Left cardiac atrium (tissue), 4 donors: ENCODE measurements around the gene RHOJ. TPM values are rescaled to one million over a fixed set of nuclear protein-coding genes. Genes with fewer than 3 reads are reported as not detected.
"Not testable (repeated sequence)": the region's sequence is repeated elsewhere in the genome, so short reads cannot be mapped to it uniquely, and the experiment has no call there.

Experiments
- ATAC-seq, 2 donors: fragments of 200-7000 bp; cut with Tn5 transposase; one replicate each; pipeline ENCODE4 v1.9.1; 2020; ENCODE audit warnings: mild to moderate bottlenecking in 2 of 2, moderate library complexity in 2 of 2
- DNase-seq: peaks from one replicate; pipeline ENCODE4 v3.0.0-alpha.2; 2020
- intact Hi-C, 2 donors: fragments of 100-400 bp; cut with DNase I; formaldehyde crosslinking; loops; one replicate each; pipeline versions ENCODE4 v1.14.1 to v1.15.1; 2022 to 2023
- total RNA-seq, 2 donors: library from RNA; stranded (reverse); fragmentation: NEBNext Ultra II Directional; extraction: Animal tissue kit (Norgen Biotek cat#: 25700); gene quantifications; one replicate each; pipeline ENCODE4 v1.2.1, GENCODE V29; 2021
- donor health status: DM: no; HTN: yes; CAD: no.
- donor health status: DM: no; HTN: yes; CAD: no; lungs with severe emphysema.
- donor health status: DM: yes; HTN: yes; CAD: no.
- donor health status: Dilated cardiomyopathy.

RHOJ gene
- total RNA-seq, 2 donors from 2014 or later: 19.5 to 27.1 TPM

DNA sequence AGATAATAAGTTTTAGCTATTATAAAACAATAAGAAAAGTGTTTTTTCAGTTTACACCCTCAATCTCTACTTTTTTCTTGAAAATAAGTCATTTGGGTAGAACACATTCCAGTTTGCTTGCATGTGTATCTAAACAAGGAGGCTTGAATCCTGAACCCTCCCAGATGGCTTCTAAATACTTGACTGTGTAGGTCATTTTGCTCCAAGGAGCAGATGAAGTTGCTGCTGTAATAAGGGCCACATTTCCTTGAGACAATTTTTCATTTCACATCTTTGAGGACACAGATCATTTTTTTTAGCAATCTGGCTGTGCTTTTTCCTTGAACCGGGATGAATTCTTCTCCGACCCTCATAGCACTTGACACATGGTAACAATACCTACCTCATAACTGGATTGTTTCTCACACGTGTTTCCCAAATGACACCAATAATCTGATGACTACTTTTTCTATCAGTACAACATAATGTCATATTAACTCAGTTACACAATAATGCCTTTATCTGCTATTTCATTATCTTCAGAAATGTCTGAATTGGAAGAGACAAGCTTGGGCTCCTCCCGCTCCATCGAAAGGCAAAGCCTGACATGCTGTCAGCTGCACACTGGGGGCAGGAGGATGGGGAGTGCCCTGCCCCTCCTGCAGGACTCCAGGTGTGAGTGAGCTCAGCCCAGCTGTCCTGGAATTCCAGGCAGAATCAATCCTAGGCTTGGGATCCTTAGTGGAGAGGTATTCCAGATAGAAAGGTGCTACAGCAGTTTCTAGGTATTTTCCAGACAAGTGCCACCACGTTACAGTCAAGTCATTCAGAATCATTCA, 83.6 kb downstream of the RHOJ start:
- no peak for DNase-seq
- intact Hi-C loops: no loop called here
- no peak for ATAC-seq

- intact Hi-C loops: no loop called here
- ATAC-seq (no peak), DNase-seq (no peak)
Observed at GRCh38 chr14:63288853-63289252, 84.6 kb downstream of the RHOJ start.

- DNase-seq (no peak), ATAC-seq (peak in 1 of 2 donors; percentile 19)
- intact Hi-C loops: no loop called here
Observed at GRCh38 chr14:63290741-63291430, 86.6 kb downstream of the RHOJ start.

- DNase-seq: no peak
- ATAC-seq: no peak
- intact Hi-C loops: no loop called here
Observed at GRCh38 chr14:63292805-63293204, 88.6 kb downstream of the RHOJ start.

DNA sequence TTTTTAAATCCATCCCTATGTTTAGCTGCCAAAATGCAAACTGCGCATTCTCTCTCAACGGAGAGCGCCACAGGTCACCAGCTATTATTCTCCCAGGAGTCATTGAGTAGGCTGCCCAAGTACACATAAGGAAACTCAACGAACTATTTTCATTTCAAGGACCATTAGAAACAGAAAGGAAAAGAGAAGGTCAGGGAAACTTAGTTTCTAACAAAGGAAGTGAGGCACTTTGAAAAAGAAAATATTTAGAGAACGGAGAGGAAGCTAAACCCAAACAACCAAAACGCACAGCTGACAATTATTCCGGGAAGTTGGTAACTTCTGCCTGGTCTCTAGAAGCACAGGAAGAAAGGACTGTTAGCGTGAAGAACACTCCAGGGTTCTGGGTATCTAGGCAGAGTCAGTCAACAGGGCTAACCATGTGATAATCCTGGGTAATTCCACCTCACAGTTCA, 91.0 kb downstream of the RHOJ start:
- DNase-seq: no peak
- ATAC-seq: no peak
- intact Hi-C loops: no loop called here

DNA sequence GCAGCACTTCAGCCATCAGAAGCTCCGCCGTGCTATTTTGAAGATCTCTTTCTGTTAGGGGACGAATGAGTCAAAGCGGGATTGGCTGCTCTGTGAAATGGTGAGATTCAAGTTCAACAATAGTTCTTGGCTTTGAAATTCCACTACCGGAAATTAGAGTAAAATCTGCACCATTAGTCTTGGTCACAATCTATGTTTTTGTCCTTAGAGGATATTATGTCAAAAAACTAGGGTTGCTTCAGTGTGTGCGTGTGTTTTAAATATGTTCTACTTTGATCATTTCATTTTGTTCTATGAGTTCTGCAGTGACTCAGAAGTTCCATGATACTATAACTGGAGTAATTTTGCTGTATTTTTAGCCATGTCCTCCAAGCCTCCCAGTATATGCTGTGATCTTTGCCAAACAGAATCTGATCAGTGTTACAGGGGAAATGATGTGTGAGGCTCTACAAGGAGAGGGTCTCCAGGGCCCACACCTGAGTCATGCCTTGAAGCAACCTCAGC, 91.9 kb downstream of the RHOJ start:
- peak in 1 of 2 donors; percentile 40 for ATAC-seq
- no peak for DNase-seq
- intact Hi-C loops: no loop called here

DNA sequence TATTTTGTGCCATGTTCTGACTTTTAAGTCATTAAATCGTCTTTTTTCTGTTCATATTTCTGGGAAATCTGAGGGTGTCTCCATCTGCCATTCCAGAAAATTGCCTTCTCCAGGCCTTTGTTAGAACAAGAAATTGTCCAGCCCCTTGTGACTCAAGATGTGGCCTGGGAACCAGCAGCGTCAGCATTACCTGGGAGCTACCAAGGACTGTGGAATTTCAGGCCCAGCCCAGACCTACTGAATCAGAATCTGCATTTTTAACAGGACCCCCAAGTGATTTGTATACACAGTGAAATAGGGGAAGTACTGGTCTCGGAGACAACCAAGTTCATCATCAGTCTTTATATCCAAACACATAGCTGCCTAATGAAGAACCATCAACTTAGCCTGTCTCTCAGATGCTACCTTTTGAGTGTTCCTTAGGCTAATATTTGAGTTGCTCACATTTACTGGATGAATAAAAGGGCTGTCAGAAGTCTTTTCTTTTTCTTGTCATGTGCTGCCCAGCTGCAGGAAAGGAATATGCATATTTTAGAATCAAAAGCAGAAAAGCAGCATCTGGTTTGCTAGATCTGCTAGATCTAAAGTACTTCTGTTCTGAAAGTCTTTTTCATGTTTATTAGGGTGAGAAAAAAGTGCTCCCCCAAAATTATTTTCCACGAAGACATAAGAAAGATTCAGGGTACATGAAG, 93.3 kb downstream of the RHOJ start:
- intact Hi-C loops: no loop called here
- no peak for DNase-seq
- no peak for ATAC-seq

DNA sequence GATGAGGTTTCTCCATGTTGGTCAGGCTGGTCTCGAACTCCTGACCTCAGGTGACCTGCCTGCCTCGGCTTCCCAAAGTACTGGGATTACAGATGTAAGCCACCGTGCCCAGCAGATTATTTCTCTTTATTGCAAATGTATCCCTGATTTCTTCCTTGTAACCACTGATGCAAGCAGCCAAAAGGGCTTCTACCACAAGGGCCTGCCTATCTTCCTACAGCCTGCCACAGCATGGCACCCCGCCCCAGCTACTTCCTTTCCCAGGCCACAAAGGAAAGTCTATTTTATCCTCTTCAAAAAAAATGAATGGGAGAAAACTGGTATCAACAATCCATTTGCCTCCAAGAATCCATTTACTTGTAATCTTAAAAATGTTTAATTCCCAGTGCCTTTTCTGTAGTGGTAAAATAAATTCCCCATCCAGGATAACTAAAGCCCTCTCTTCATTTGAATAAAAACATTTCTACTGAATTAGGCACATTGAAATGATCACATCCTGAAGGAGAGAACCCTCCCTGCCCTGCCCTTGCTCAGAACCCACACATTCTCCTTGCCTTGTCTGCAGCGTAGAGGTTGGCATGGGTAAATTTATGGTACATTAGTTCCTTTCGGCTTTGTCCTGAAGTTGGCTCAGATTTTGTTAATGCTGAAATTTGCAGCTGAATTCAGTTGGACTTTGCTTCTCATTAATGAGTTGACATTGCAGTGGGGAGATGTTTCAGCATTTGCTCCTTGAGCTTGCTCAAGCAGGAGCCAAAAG, 95.3 kb downstream of the RHOJ start:
- DNase-seq (no peak), ATAC-seq (no peak)
- intact Hi-C loops: no loop called here

- peak in 1 of 2 donors; percentile 23 for ATAC-seq
- DNase-seq: no peak
- intact Hi-C loops: no loop called here
Observed at GRCh38 chr14:63300854-63301253, 96.6 kb downstream of the RHOJ start.

DNA sequence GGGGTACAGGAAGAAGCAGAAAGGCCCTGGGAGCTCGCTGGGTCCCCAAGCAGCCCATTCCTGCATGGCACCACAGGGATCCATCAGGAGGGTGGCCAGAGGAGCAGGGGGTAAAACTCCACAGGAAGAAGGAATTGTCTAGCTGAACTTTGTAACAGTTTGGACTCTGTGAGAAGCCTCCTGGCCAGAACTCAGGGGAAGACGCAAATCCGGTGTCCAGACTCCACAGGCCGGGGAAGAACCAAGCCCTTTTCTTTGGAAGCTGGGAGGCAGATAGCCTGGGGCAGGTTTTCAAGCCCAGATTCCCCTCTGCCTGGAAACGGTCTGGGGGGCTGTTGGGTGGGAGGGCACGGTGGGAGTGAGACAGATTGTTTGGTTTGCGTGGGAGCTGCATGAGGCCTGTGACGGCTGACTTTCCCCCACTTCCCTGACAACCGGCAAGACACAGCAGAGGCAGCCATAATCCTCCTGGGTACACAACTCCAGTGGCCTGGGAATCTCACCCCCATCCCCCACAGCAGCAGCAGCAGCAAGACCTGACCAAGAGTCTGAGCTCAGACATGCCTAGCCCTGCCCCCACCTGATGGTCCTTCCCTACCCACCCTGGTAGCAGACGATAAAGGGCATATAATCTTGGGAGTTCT, 97.8 kb downstream of the RHOJ start:
- intact Hi-C loops: no loop called here
- DNase-seq: no peak
- no peak for ATAC-seq

DNA sequence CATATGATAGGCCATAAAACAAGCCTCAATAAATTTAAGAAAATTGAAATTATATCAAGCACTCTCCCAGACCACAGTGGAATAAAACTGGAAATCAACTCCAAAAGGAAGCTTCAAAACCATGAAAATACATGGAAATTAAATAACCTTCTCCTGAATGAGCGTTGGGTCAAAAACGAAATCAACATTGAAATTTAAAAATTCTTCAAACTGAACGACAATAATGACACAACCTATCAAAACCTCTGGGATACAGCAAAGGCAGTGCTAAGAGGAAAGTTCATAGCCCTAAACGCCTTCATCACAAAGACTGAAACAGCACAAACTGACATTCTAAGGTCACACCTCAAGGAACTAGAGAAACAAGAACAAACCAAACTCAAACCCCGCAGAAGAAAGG, 100.2 kb downstream of the RHOJ start:
- DNase-seq, intact Hi-C loops, ATAC-seq: not testable (repeated sequence)

DNA sequence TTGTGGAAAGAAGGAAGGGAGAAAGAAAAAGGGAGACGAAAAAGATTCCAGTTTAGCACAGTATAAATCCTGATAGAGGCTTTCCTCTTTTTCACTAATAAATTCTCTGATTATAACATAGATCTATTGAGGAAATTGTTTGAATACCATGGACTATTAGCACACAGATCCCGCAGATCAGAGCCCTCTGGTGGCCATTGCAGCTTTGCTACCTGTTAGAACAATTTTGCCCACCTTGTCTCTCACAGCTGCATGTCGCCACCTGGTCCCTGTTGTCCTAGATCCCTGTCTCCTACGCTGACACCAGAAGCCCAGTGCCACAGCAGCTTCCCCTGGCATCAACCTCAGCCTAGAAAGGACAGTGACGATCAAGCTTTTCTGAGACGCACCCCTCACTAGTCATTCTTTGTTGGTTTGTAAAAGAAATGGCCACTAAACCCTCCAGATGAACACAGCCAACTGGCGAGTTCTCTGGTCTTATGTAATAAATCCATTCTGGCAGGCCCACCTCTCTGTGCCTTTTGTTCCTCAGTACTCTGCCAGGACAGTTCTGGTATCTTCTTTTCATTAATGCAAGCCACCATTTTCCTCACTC, 104.6 kb downstream of the RHOJ start:
- DNase-seq (no peak), ATAC-seq (no peak)
- intact Hi-C loops: no loop called here

- DNase-seq (no peak), ATAC-seq (no peak)
- intact Hi-C loops: no loop called here
Observed at GRCh38 chr14:63318835-63319234, 114.6 kb downstream of the RHOJ start, which contains the start of gene GPHB5. GPHB5 (minus strand) TSS chr14:63318935; CDS start chr14:63317849, 1,086 bp downstream.

DNA sequence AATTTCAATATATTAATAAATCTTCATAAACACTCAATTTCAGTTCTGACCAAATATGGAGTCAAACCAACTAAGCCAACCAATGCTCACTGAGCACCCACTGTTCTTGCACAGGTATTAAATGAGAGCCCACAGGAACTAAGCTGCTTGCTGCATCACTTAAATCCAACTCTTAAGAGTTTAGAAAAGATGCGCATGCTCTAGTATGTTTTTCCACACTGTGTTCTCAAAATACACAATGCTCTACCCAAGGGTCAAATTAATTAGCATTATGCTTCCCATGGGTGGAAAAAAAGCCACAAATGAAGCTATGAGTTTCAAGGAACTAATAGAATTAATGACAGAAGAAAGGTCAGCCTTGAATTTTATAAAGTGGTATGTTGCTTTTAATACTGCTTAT, 118.2 kb downstream of the RHOJ start:
- intact Hi-C loops: no loop called here

DNA sequence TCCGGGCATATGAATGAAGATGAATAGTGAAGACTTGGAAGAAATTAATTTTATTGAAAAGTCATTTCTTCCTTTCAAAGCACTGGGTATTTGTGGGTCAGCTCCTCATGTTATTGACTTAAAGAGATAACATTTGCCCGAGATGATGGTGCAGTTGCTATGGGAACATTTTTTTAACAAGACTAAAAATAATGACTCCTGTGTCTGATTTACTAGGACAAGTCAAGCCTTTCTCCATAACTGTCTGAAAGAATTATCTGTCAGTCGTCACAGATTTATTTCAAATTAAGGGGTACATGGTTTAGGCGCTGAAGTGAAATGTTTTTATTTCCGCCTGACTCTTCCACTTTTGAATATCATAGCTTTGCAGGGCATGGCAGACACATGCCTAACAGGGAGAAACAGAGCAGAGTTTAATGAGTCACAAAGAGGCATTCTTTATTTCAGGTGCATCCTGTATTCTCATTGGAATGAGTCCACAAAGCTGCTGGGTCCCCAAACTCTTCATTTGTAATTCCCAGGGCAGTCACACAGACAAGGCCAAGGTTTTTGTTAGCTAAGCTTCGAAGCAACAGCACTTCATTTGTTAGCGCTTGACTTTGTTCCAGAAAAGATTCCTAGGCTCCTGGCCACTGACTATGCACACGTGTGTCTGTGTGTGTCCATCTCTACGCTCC, 118.8 kb downstream of the RHOJ start:
- ATAC-seq (no peak), DNase-seq (no peak)
- intact Hi-C loops: no loop called here

More for the DNA sequence above, 118.2 kb downstream of the RHOJ start:
- DNase-seq: no peak
- no peak for ATAC-seq

GRCh38 chr14:63326840-63327239, 122.6 kb downstream of the RHOJ start:
- intact Hi-C loops: no loop called here
- no peak for ATAC-seq

More at GRCh38 chr14:63326840-63327239, 122.6 kb downstream of the RHOJ start:
- no peak for DNase-seq
